HepG2 (cell line): ENCODE data around the gene ZNF8. TPM values are rescaled to one million over a fixed set of nuclear protein-coding genes. Genes with fewer than 3 reads are reported as not detected.

Experiments
- ATF7-NPFF ChIP-seq: sonication (generic); formaldehyde crosslinking; IDR thresholded peaks from 2 replicates; pipeline ENCODE4 v1.8.1; 2023; ENCODE audit warnings: mild to moderate bottlenecking, low read depth, missing genetic modification reagents, moderate library complexity
- BRCA1 ChIP-seq: sonication (generic); formaldehyde crosslinking; IDR thresholded peaks from 2 replicates; pipeline ENCODE4 v1.4.0; 2020; ENCODE audit warnings: missing genetic modification reagents
- EHMT2 ChIP-seq: fragments of 200-600 bp; sonication (generic); IDR thresholded peaks from 2 replicates; pipeline ENCODE4 v1.7.0; 2017; ENCODE audit warnings: antibody characterized with exemption, low read depth, low read length, borderline replicate concordance
- FOSL1 ChIP-seq: sonication (generic); formaldehyde crosslinking; IDR thresholded peaks from 2 replicates; pipeline ENCODE4 v1.9.0; 2021; ENCODE audit warnings: missing genetic modification reagents, borderline replicate concordance
- HNF4A ChIP-seq: sonication (generic); formaldehyde crosslinking; IDR thresholded peaks from 2 replicates; pipeline ENCODE4 v1.4.0; 2020; ENCODE audit warnings: missing genetic modification reagents
- JUNB ChIP-seq: sonication (generic); formaldehyde crosslinking; IDR thresholded peaks from 2 replicates; pipeline ENCODE4 v1.8.0; 2022; ENCODE audit warnings: missing genetic modification reagents, mild to moderate bottlenecking, borderline replicate concordance
- MAZ ChIP-seq, 2 experiments: sonication (generic) in 1 of 2; formaldehyde crosslinking in 1 of 2; IDR thresholded peaks; 2 replicates each; pipeline versions ENCODE4 v1.5.0 to v1.6.1; 2012 to 2020; ENCODE audit warnings: low read depth in 2 of 2, mild to moderate bottlenecking in 2 of 2, borderline replicate concordance in 1 of 2, improper control_type of control experiment in 1 of 2, low read length in 1 of 2, missing genetic modification reagents in 1 of 2, moderate library complexity in 1 of 2
- PITX1 ChIP-seq: sonication (generic); formaldehyde crosslinking; IDR thresholded peaks from 2 replicates; pipeline ENCODE4 v1.5.1; 2020; ENCODE audit warnings: mild to moderate bottlenecking, missing genetic modification reagents
- RARA ChIP-seq: IDR thresholded peaks from 2 replicates; pipeline ENCODE4 v1.6.1; 2016; ENCODE audit warnings: missing genetic modification reagents, missing compliant biosample characterization
- SIN3B ChIP-seq: fragments of 150-350 bp; IDR thresholded peaks from 2 replicates; pipeline ENCODE4 v1.6.1; 2014; ENCODE audit warnings: low read length
- U2AF2 ChIP-seq: fragments of 200-400 bp; formaldehyde crosslinking; IDR thresholded peaks from 2 replicates; pipeline ENCODE4 v1.6.1; 2017; ENCODE audit warnings: low read depth, mild to moderate bottlenecking, low read length
- ZBTB38 ChIP-seq: sonication (generic); formaldehyde crosslinking; IDR thresholded peaks from 2 replicates; pipeline ENCODE4 v1.5.1; 2020; ENCODE audit warnings: mild to moderate bottlenecking, missing genetic modification reagents
- ZBTB46 ChIP-seq: sonication (generic); formaldehyde crosslinking; IDR thresholded peaks from 2 replicates; pipeline ENCODE4 v1.4.0; 2020; ENCODE audit warnings: mild to moderate bottlenecking, missing genetic modification reagents, borderline replicate concordance
- ZFP90 ChIP-seq: sonication (generic); formaldehyde crosslinking; IDR thresholded peaks from 2 replicates; pipeline ENCODE4 v1.8.0; 2022; ENCODE audit warnings: missing genetic modification reagents, mild to moderate bottlenecking, inconsistent platforms, borderline replicate concordance
- ZNF713 ChIP-seq: sonication (generic); formaldehyde crosslinking; IDR thresholded peaks from 2 replicates; pipeline ENCODE4 v1.4.0; 2020; ENCODE audit warnings: mild to moderate bottlenecking, missing genetic modification reagents
- ZNF772 ChIP-seq: sonication (generic); formaldehyde crosslinking; IDR thresholded peaks from 2 replicates; pipeline ENCODE4 v1.5.0; 2020; ENCODE audit warnings: mild to moderate bottlenecking, missing genetic modification reagents
- polyA plus RNA-seq, 8 experiments: library from polyadenylated mRNA; depleted of rRNA in 3 of 8; stranded (reverse) in 7 of 8; unstranded in 1 of 8; fragments of >200 nt; fragmentation: Illumina TruSeq in 4 of 8; extraction: Trizol in 4 of 8; gene quantifications; 2 replicates each; pipeline versions ENCODE4 v1.2.1 to v1.2.3, GENCODE V29; 2011 to 2016; ENCODE audit warnings: low read depth in 4 of 8, missing spikeins in 1 of 8, mixed read lengths in 1 of 8; ENCODE audit not compliant: insufficient read depth in 1 of 8
- total RNA-seq, 5 experiments: library from RNA; depleted of rRNA; stranded (reverse); fragments of >200 nt; fragmentation: Illumina TruSeq; extraction: Trizol; gene quantifications; 2 replicates each; pipeline ENCODE4 v1.2.3, GENCODE V29; 2016; ENCODE audit warnings: low read depth in 1 of 5
- TF ChIP-seq, protein P1 (sequence below): IDR thresholded peaks from 2 replicates; pipeline ENCODE4 v1.6.1; 2016; ENCODE audit warnings: missing compliant biosample characterization, missing genetic modification reagents, borderline replicate concordance
- TF ChIP-seq, protein P2 (sequence below): IDR thresholded peaks from 2 replicates; pipeline ENCODE4 v1.6.1; 2016; ENCODE audit warnings: low read depth, borderline replicate concordance
- TF ChIP-seq, protein P3 (sequence below): sonication (generic); formaldehyde crosslinking; IDR thresholded peaks from 2 replicates; pipeline ENCODE4 v1.9.0; 2021; ENCODE audit warnings: missing genetic modification reagents, borderline replicate concordance

The ZNF8 gene
- total and polyA plus RNA-seq, 2 of the 13 experiments (the other 11 are each of a cell fraction or from before 2014, with no cell fraction given), result 3.1 to 3.3 TPM

- TF ChIP-seq FOSL1 (CRISPR knock-in tag), result peak; percentile 12; the same call in 1 of the 2 replicates
- peak; percentile 15; the same call in 1 of the 2 replicates for TF ChIP-seq ZNF772 (CRISPR knock-in tag)
- no peak for TF ChIP-seq SIN3B
- 0 out of 2 replicates have a peak, but pooled peaks have one; percentile 59 for TF ChIP-seq BRCA1
- TF ChIP-seq, protein P1, sequence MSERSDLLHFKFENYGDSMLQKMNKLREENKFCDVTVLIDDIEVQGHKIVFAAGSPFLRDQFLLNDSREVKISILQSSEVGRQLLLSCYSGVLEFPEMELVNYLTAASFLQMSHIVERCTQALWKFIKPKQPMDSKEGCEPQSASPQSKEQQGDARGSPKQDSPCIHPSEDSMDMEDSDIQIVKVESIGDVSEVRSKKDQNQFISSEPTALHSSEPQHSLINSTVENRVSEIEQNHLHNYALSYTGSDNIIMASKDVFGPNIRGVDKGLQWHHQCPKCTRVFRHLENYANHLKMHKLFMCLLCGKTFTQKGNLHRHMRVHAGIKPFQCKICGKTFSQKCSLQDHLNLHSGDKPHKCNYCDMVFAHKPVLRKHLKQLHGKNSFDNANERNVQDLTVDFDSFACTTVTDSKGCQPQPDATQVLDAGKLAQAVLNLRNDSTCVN, result 0 out of 2 replicates have a peak, but pooled peaks have one; percentile 31
- no peak for TF ChIP-seq MAZ (IDR thresholded peaks at IDR 0.05; ENCODE audit: borderline replicate concordance, low read depth, low read length)
- peak; percentile 52; the same call in 1 of the 2 replicates for TF ChIP-seq MAZ (CRISPR knock-in tag; IDR thresholded peaks at IDR 0.05; ENCODE audit: low read depth)
- peak; percentile 75 for TF ChIP-seq ZFP90 (CRISPR knock-in tag)
- no peak for TF ChIP-seq ZNF713 (CRISPR knock-in tag)
- no peak for TF ChIP-seq EHMT2
- 0 out of 2 replicates have a peak, but pooled peaks have one; percentile 78 for TF ChIP-seq ZBTB38 (CRISPR knock-in tag)
- TF ChIP-seq ATF7-NPFF (CRISPR knock-in tag), result no peak
- 0 out of 2 replicates have a peak, but pooled peaks have one; percentile 16 for TF ChIP-seq PITX1 (CRISPR knock-in tag)
- TF ChIP-seq ZBTB46 (CRISPR knock-in tag), result no peak
- TF ChIP-seq HNF4A (CRISPR knock-in tag), result peak; percentile 11; the same call in 1 of the 2 replicates
- peak; percentile 4; the same call in 1 of the 2 replicates for TF ChIP-seq RARA (CRISPR knock-in tag)
- TF ChIP-seq, protein P2, sequence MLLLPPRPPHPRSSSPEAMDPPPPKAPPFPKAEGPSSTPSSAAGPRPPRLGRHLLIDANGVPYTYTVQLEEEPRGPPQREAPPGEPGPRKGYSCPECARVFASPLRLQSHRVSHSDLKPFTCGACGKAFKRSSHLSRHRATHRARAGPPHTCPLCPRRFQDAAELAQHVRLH (CRISPR knock-in tag), result no peak
- TF ChIP-seq, protein P3, sequence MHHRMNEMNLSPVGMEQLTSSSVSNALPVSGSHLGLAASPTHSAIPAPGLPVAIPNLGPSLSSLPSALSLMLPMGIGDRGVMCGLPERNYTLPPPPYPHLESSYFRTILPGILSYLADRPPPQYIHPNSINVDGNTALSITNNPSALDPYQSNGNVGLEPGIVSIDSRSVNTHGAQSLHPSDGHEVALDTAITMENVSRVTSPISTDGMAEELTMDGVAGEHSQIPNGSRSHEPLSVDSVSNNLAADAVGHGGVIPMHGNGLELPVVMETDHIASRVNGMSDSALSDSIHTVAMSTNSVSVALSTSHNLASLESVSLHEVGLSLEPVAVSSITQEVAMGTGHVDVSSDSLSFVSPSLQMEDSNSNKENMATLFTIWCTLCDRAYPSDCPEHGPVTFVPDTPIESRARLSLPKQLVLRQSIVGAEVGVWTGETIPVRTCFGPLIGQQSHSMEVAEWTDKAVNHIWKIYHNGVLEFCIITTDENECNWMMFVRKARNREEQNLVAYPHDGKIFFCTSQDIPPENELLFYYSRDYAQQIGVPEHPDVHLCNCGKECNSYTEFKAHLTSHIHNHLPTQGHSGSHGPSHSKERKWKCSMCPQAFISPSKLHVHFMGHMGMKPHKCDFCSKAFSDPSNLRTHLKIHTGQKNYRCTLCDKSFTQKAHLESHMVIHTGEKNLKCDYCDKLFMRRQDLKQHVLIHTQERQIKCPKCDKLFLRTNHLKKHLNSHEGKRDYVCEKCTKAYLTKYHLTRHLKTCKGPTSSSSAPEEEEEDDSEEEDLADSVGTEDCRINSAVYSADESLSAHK (CRISPR knock-in tag), result no peak
- no peak for TF ChIP-seq JUNB (CRISPR knock-in tag)
- no peak for TF ChIP-seq U2AF2
These were observed 528 bp downstream of the ZNF8 start (continued) for GRCh38 chr19:58279042-58279924.
